ENCODE measurements around the gene ZEB1.

DNA sequence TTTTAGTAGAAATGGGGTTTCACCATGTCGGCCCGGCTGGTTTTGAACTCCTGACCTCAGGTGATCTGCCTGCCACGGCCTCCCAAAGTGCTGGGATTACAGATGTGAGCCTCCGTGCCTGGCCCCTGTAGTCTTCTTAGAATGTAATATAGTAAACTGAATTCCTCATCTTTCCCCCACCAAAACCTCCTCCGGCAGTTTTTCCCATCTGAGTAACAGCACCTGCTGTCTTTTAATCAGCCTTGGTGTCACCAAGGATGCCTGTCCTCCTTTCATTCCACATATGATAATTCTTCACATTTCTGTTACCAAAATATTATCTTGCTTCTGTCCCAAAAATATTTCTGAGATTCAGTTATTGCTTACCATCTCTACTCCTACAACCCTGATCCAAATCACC is 80.2 kb downstream of the ZEB1 start:
- TF ChIP-seq, protein P1, sequence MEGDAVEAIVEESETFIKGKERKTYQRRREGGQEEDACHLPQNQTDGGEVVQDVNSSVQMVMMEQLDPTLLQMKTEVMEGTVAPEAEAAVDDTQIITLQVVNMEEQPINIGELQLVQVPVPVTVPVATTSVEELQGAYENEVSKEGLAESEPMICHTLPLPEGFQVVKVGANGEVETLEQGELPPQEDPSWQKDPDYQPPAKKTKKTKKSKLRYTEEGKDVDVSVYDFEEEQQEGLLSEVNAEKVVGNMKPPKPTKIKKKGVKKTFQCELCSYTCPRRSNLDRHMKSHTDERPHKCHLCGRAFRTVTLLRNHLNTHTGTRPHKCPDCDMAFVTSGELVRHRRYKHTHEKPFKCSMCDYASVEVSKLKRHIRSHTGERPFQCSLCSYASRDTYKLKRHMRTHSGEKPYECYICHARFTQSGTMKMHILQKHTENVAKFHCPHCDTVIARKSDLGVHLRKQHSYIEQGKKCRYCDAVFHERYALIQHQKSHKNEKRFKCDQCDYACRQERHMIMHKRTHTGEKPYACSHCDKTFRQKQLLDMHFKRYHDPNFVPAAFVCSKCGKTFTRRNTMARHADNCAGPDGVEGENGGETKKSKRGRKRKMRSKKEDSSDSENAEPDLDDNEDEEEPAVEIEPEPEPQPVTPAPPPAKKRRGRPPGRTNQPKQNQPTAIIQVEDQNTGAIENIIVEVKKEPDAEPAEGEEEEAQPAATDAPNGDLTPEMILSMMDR (IDR thresholded peaks at IDR 0.05), result no peak
- TF ChIP-seq POLR2A (IDR thresholded peaks at IDR 0.05), result no peak
